WERI-Rb-1 (cell line): ENCODE measurements around the gene NATD1.

Source experiments
- DNase-seq: peaks from one replicate; pipeline ENCODE4 v3.0.0-alpha.2; 2020
- H3K27ac ChIP-seq: fragments of 250-450 bp; sonication (Bioruptor Pico); 2 replicates; pipeline ENCODE4 v1.5.1; 2020; ENCODE audit warnings: mild to moderate bottlenecking, moderate library complexity
- H3K27me3 ChIP-seq: fragments of 250-450 bp; sonication (Bioruptor Pico); 2 replicates; pipeline ENCODE4 v1.5.1; 2021; ENCODE audit warnings: mild to moderate bottlenecking, low read depth, moderate library complexity; ENCODE audit not compliant: insufficient read depth, severe bottlenecking
- H3K36me3 ChIP-seq: fragments of 250-450 bp; sonication (Bioruptor Pico); 2 replicates; pipeline ENCODE4 v1.5.1; 2020; ENCODE audit warnings: mild to moderate bottlenecking, moderate library complexity
- H3K4me3 ChIP-seq: 2 replicates; pipeline ENCODE4 v1.5.1; 2011; ENCODE audit warnings: low read depth, mild to moderate bottlenecking, control low read depth, low read length
- H3K9me3 ChIP-seq: fragments of 250-450 bp; sonication (Bioruptor Pico); 2 replicates; pipeline ENCODE4 v1.5.1; 2021; ENCODE audit warnings: mild to moderate bottlenecking, moderate library complexity; ENCODE audit not compliant: severe bottlenecking
- CTCF ChIP-seq: IDR thresholded peaks from 2 replicates; pipeline ENCODE4 v1.5.1; 2011; ENCODE audit warnings: low read depth, mild to moderate bottlenecking, control low read depth, inconsistent platforms, low read length

The NATD1 gene

GRCh38 chr17:21263376-21263775 is 10.2 kb upstream of the NATD1 start:
- Histone ChIP-seq H3K27me3 (no peaks in the 10 kb centered on the region), H3K27ac (no peak overlapping the region)

GRCh38 chr17:21262259-21262993 is 9.2 kb upstream of the NATD1 start:
- Histone ChIP-seq H3K36me3 (no peaks in the 10 kb centered on the region), H3K4me3 (no peak overlapping the region), H3K27me3 (no peaks in the 10 kb centered on the region), H3K9me3 (no peaks in the 10 kb centered on the region), H3K27ac (no peak overlapping the region)
- TF ChIP-seq CTCF = no peak
- no peak for DNase-seq

More at GRCh38 chr17:21263376-21263775, 10.2 kb upstream of the NATD1 start:
- Histone ChIP-seq H3K36me3 (no peaks in the 10 kb centered on the region), H3K9me3 (no peaks in the 10 kb centered on the region), H3K4me3 (no peak overlapping the region)
- TF ChIP-seq CTCF = no peak
- no peak for DNase-seq

- Histone ChIP-seq H3K9me3 (no peaks in the 10 kb centered on the region), H3K27me3 (no peaks in the 10 kb centered on the region), H3K4me3 (no peak overlapping the region), H3K27ac (no peak overlapping the region), H3K36me3 (no peaks in the 10 kb centered on the region)
- DNase-seq = no peak
- no peak for TF ChIP-seq CTCF
These were observed 5.4 kb upstream of the NATD1 start for GRCh38 chr17:21258593-21258992.

GRCh38 chr17:21253646-21254441 is 634 bp upstream of the NATD1 start:
- Histone ChIP-seq H3K36me3 (no peaks in the 10 kb centered on the region), H3K27ac (no peak overlapping the region)
- no peak for TF ChIP-seq CTCF

GRCh38 chr17:21252289-21252795 is 868 bp downstream of the NATD1 start:
- Histone ChIP-seq H3K4me3 (peak overlapping the region; percentile 33), H3K36me3 (no peaks in the 10 kb centered on the region), H3K27ac (no peak overlapping the region), H3K27me3 (no peaks in the 10 kb centered on the region), H3K9me3 (no peaks in the 10 kb centered on the region)
- TF ChIP-seq CTCF = no peak
- DNase-seq = no peak

More at GRCh38 chr17:21253646-21254441, 634 bp upstream of the NATD1 start:
- H3K4me3 ChIP-seq = peak overlapping the region; percentile 66
- H3K27me3 ChIP-seq = no peaks in the 10 kb centered on the region
- DNase-seq = no peak
- H3K9me3 ChIP-seq = no peaks in the 10 kb centered on the region
